GM23248 (cell line): ENCODE data around the gene EGFL7. TPM values are rescaled to one million over a fixed set of nuclear protein-coding genes. Genes with fewer than 3 reads are reported as not detected.

Experiments used
- DNase-seq: peaks from one replicate; pipeline ENCODE4 v3.0.0-alpha.2; 2015
- H2AFZ ChIP-seq: fragments of 200-600 bp; sonication (generic); 2 replicates; pipeline ENCODE4 v1.6.1; 2016; ENCODE audit warnings: antibody characterized with exemption
- H3F3A ChIP-seq: fragments of 200-600 bp; sonication (generic); 2 replicates; pipeline ENCODE4 v1.6.1; 2016; ENCODE audit warnings: mild to moderate bottlenecking, antibody characterized with exemption, mixed run types; ENCODE audit not compliant: insufficient read depth
- H3K27ac ChIP-seq: fragments of 200-600 bp; sonication (generic); 2 replicates; pipeline ENCODE4 v1.5.1; 2016; ENCODE audit warnings: mild to moderate bottlenecking
- H3K27me3 ChIP-seq: fragments of 200-600 bp; sonication (generic); replicated peaks from 2 replicates; pipeline ENCODE4 v1.6.1; 2016; ENCODE audit warnings: mild to moderate bottlenecking; ENCODE audit not compliant: insufficient read depth
- H3K36me3 ChIP-seq: fragments of 200-600 bp; sonication (generic); 2 replicates; pipeline ENCODE4 v1.6.1; 2016; ENCODE audit warnings: low read depth, mild to moderate bottlenecking
- H3K4me1 ChIP-seq: fragments of 200-600 bp; sonication (generic); 2 replicates; pipeline ENCODE4 v1.6.1; 2016; ENCODE audit warnings: mild to moderate bottlenecking; ENCODE audit not compliant: insufficient read depth
- H3K4me2 ChIP-seq: fragments of 200-600 bp; sonication (generic); one replicate; pipeline ENCODE4 v1.6.1; 2016; ENCODE audit warnings: mild to moderate bottlenecking; ENCODE audit not compliant: unreplicated experiment
- H3K4me3 ChIP-seq: fragments of 200-600 bp; sonication (generic); 2 replicates; pipeline ENCODE4 v1.5.1; 2016; ENCODE audit warnings: mild to moderate bottlenecking
- H3K79me2 ChIP-seq: fragments of 200-600 bp; sonication (generic); 2 replicates; pipeline ENCODE4 v1.6.1; 2016; ENCODE audit warnings: mild to moderate bottlenecking; ENCODE audit not compliant: insufficient read depth
- H3K9ac ChIP-seq: fragments of 200-600 bp; sonication (generic); 2 replicates; pipeline ENCODE4 v1.6.1; 2016; ENCODE audit warnings: mild to moderate bottlenecking
- H3K9me2 ChIP-seq: fragments of 200-600 bp; sonication (generic); 2 replicates; pipeline ENCODE4 v1.6.1; 2016; ENCODE audit warnings: mixed run types, mild to moderate bottlenecking, moderate library complexity; ENCODE audit not compliant: insufficient read depth
- H3K9me3 ChIP-seq: fragments of 200-600 bp; sonication (generic); one replicate; pipeline ENCODE4 v1.6.1; 2017; ENCODE audit warnings: low read depth
- H4K20me1 ChIP-seq: fragments of 200-600 bp; sonication (generic); 2 replicates; pipeline ENCODE4 v1.6.0; 2016; ENCODE audit not compliant: insufficient read depth
- EZH2 ChIP-seq: fragments of 200-600 bp; sonication (generic); IDR thresholded peaks from 2 replicates; pipeline ENCODE4 v1.6.1; 2018; ENCODE audit warnings: antibody characterized with exemption, mild to moderate bottlenecking; ENCODE audit not compliant: insufficient read depth, poor library complexity, severe bottlenecking
- EZH2phosphoT487 ChIP-seq: fragments of 200-600 bp; sonication (generic); IDR thresholded peaks from 2 replicates; pipeline ENCODE4 v1.6.1; 2018; ENCODE audit warnings: antibody characterized with exemption, moderate library complexity, mild to moderate bottlenecking, low read depth; ENCODE audit not compliant: insufficient read depth
- WGBS, 2 experiments: methylation state at CpG; one replicate each; pipeline ENCODE4 v1.1.6; 2015 to 2017; ENCODE audit warnings: low lambda C conversion rate in 2 of 2, low coverage in 1 of 2; ENCODE audit errors: missing lambda C conversion rate in 2 of 2; 5-methylcytosine and 5-hydroxymethylcytosine counted together
- in situ Hi-C: fragments of 300-500 bp; cut with MboI; formaldehyde crosslinking; loops from 2 replicates; pipeline ENCODE4 v1.15.0; 2020
- polyA plus RNA-seq: library from polyadenylated mRNA; unstranded; fragments of >200 nt; fragmentation: Nextera tagmentation; extraction: Ambion mirVana; gene quantifications from 2 replicates; pipeline ENCODE4 v1.2.1, GENCODE V29; 2016
- total RNA-seq: library from RNA; depleted of rRNA; stranded (reverse); fragments of >200 nt; shearing (Covaris generic); gene quantifications from 2 replicates; pipeline ENCODE4 v1.2.3, GENCODE V29; 2014

Gene EGFL7
- total and polyA plus RNA-seq, 2 experiments from 2014 or later = 13.7 to 15.3 TPM

DNA sequence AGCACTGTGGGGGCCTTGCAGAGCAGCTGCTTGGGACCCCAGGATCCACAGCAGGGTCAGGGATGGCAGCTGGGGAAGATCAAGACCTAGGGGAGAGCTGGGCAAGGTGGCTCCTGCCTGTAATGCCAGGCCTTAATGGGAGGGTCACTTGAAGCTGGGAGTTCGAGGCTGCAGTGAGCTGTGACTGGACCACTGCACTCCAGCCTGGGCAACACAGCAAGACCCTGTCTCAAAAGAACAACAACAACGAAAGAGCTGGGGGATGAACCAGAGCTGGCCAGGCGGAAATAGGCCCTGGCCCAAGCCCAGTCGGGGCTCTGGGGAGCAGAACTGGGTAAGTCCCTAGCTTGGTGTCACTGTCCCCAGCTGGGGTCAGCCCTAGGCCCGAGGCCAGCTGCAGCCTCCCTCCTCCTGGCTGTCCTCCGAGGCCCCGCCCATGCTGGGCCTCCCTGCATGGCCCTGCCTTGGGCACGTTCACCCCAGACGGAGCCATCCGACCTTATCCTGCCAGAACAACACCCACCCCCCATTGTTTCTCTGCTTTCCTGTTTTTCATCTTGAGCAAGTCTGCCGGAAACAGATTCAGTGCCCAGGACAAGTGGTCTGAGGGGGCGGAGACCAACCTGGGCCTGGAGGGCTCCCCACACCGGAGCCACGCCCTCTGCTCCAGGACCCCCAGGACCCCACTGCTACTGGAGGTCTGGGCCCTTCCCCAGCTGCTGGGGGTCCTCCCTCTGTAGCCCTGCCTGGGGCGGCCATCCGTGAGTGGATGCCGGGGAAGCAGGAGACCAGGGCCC, 51.6 kb downstream of the EGFL7 start:
- Histone ChIP-seq H3K79me2 (no peaks in the 10 kb centered on the region), H3K27ac (no peak overlapping the region), H4K20me1 (no peaks in the 10 kb centered on the region), H3K9me2 (no peaks in the 10 kb centered on the region), H3K9ac (no peak overlapping the region), H3K9me3 (no peaks in the 10 kb centered on the region), H2AFZ (no peak overlapping the region), H3K4me3 (no peak overlapping the region), H3K27me3 (0 out of 2 replicates have a peak, but pooled peaks cover 5% of the 10 kb centered on the region), H3K4me2 (no peak overlapping the region), H3F3A (0 out of 2 replicates have a peak, but pooled peaks cover 14% of the 10 kb centered on the region), H3K4me1 (peaks cover 7% of the 10 kb centered on the region; the same call in 1 of the 2 replicates), H3K36me3 (no peaks in the 10 kb centered on the region)
- TF ChIP-seq EZH2phosphoT487 (no peak), EZH2 (no peak)
- in situ Hi-C loops = no loop called here
- no peak for DNase-seq
- WGBS, 2 experiments = 69% methylated on average over 17 of the region's 17 CpGs

DNA sequence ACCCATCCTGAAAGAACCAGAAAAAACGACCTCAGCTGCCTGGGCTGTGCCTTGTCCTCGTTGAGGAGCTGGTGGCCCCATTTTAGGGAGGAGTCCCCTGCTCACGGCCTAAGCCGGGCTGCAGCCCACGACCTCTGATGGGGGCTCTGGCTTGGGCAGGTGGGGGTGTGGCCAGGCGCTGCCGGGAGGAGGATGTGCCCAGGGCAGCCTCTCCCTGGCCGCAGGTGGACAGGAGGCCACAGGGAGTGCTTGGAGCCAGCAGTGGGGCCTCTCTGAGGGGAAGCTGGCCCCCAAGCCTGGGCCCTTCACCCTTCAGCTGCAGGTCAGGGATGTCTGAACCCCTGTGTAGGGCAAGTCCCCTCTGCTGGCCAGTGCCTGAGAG, 52.2 kb downstream of the EGFL7 start:
- WGBS, 2 experiments = 47 to 62% methylated on average over 6 to 8 of the region's 8 CpGs
- Histone ChIP-seq H3K27me3 (0 out of 2 replicates have a peak, but pooled peaks cover 5% of the 10 kb centered on the region), H3K4me1 (peaks cover 7% of the 10 kb centered on the region; the same call in 1 of the 2 replicates), H2AFZ (no peak overlapping the region), H4K20me1 (no peaks in the 10 kb centered on the region), H3K9ac (no peak overlapping the region), H3K79me2 (no peaks in the 10 kb centered on the region), H3K4me2 (no peak overlapping the region), H3K9me2 (no peaks in the 10 kb centered on the region), H3F3A (0 out of 2 replicates have a peak, but pooled peaks cover 14% of the 10 kb centered on the region), H3K9me3 (no peaks in the 10 kb centered on the region), H3K36me3 (no peaks in the 10 kb centered on the region), H3K4me3 (no peak overlapping the region), H3K27ac (no peak overlapping the region)
- DNase-seq = no peak
- in situ Hi-C loops = no loop called here
- no peak for TF ChIP-seq EZH2phosphoT487
- no peak for TF ChIP-seq EZH2

DNA sequence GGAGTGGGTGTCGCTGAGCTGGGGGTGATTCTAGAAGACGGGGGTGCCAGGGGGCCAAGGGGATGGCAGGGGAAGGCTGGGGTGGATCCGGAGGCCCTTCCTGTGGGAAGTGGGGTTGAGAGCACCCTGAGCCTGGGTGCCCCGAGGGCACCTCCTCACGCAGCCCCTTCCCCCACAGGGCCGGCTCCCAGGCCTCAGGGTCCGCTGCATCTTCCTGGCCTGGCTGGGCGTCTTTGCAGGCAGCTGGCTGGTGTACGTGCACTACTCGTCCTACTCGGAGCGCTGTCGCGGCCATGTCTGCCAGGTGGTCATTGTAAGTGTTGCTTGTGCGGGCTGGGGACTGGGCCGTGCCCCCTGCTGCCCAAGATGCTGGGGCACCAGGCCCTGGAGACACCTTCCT, 54.7 kb downstream of the EGFL7 start:
- 65 to 78% methylated on average over 14 to 15 of the region's 16 CpGs for WGBS, 2 experiments
- H3K79me2 ChIP-seq = no peaks in the 10 kb centered on the region
- H3K27me3 ChIP-seq = 0 out of 2 replicates have a peak, but pooled peaks cover 5% of the 10 kb centered on the region
- H3K36me3 ChIP-seq = no peaks in the 10 kb centered on the region
- no peaks in the 10 kb centered on the region for H4K20me1 ChIP-seq
- no peaks in the 10 kb centered on the region for H3K9me2 ChIP-seq
- no peaks in the 10 kb centered on the region for H3K9me3 ChIP-seq
- no peak overlapping the region for H3K4me3 ChIP-seq
- peaks cover 7% of the 10 kb centered on the region for H3K4me1 ChIP-seq
- no peak overlapping the region for H3K27ac ChIP-seq
- DNase-seq = no peak
- H3K4me2 ChIP-seq = no peak overlapping the region
- no peak overlapping the region for H3K9ac ChIP-seq
- in situ Hi-C loops = no loop called here
- TF ChIP-seq EZH2phosphoT487 (no peak), EZH2 (no peak)
- H2AFZ ChIP-seq = no peak overlapping the region
- 0 out of 2 replicates have a peak, but pooled peaks cover 1% of the 10 kb centered on the region for H3F3A ChIP-seq

DNA sequence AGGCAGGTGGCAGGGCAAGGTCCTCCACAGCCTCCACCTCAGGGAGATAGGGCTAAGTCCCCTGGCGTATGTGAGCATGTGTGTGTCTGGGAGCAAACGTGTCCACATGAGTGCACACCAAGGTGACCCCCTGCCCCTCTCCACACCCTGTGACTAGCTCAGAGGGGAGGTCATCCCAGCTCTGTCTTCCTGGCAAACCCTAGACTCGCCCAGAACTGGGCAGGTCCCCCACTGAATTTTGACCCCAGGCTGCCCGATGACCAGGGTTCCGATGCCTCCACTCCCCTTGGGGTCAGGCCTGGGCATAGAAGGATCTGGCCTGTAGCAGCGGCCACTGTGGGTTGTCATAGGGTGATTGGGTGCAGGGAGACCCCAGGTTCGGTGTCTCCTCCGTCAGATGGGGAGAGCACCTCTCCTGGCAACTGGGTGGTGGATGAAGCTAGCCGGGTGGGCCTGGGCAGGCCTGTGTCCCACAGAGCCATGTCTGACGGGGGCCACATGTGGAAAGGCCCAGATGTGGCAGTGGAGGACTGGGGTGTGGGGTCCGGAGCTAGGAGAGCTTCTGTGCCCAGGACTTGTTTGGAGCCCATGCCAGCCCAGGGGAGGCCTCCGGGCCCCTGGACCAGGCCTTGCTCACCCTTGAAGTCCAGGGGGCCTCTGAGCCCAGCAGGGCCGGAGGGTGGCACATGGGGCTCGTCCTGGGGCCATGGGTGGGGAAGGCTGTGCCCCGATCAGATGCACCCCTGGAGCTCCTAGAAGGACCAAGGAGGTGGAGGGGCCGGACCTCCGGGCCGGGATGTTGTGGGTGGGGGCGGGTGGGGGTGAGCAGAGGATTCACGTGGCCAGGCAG, 55.9 kb downstream of the EGFL7 start:
- H3K4me2 ChIP-seq = no peak overlapping the region
- peaks cover 5% of the 10 kb centered on the region; the same call in 1 of the 2 replicates for H3F3A ChIP-seq

More for the DNA sequence above, 55.9 kb downstream of the EGFL7 start:
- Histone ChIP-seq H3K27me3 (no peaks in the 10 kb centered on the region), H3K9me3 (no peaks in the 10 kb centered on the region), H3K9me2 (no peaks in the 10 kb centered on the region), H2AFZ (no peak overlapping the region), H3K4me1 (peaks cover 7% of the 10 kb centered on the region), H3K79me2 (no peaks in the 10 kb centered on the region), H3K9ac (no peak overlapping the region), H3K4me3 (no peak overlapping the region), H3K27ac (no peak overlapping the region), H3K36me3 (no peaks in the 10 kb centered on the region), H4K20me1 (no peaks in the 10 kb centered on the region)
- WGBS, 2 experiments = 81 to 87% methylated on average over 15 to 20 of the region's 20 CpGs
- in situ Hi-C loops = no loop called here
- TF ChIP-seq EZH2phosphoT487 (no peak), EZH2 (no peak)
- DNase-seq = no peak
